Endothelial cell of umbilical vein (primary cell): Measurements from ENCODE around the gene GABRR2. TPM values are rescaled to one million over a fixed set of nuclear protein-coding genes. Genes with fewer than 3 reads are reported as not detected.

ENCODE experiments used
- BruUV-seq: library from RNA; stranded (reverse); fragments of 400-500 nt; replicated peaks from 2 replicates; lab custom pipeline; 2021; lab: Mats Ljungman, UMichigan
- CTCF ChIA-PET: fragments of 300-600, 350-600 bp; sonication (Branson Sonifier 250); formaldehyde crosslinking; loops from one replicate; lab custom pipeline; 2021; ENCODE audit warnings: antibody characterized with exemption, inconsistent platforms; lab: Charles Lee
- POLR2A ChIA-PET: fragments of 300-600, 350-600 bp; sonication (Branson Sonifier 250); formaldehyde crosslinking; loops from one replicate; lab custom pipeline; 2021; ENCODE audit warnings: antibody characterized with exemption, inconsistent platforms; lab: Charles Lee
- DNase-seq: peaks from one replicate; pipeline ENCODE4 v3.0.0-alpha.2; 2011; ENCODE audit warnings: low read depth, low spot score
- FAIRE-seq: peaks from 2 replicates; lab custom pipeline; 2011; peaks lifted over from hg19 to GRCh38; lab: Jason Lieb, UNC
- H2AFZ ChIP-seq: 2 replicates; pipeline ENCODE4 v1.6.0; 2012; ENCODE audit warnings: low read depth, low read length, control low read depth, inconsistent platforms
- H3K27ac ChIP-seq: 2 replicates; pipeline ENCODE4 v1.5.1; 2011; ENCODE audit warnings: low read depth, mild to moderate bottlenecking, control low read depth, low read length, moderate library complexity; ENCODE audit not compliant: insufficient read depth
- H3K27me3 ChIP-seq, 2 experiments: 2 replicates each; pipeline versions ENCODE4 v1.6.0 to v1.6.1; 2011; ENCODE audit warnings: low read length in 2 of 2, mixed read lengths in 1 of 2; ENCODE audit not compliant: control insufficient read depth in 2 of 2, insufficient read depth in 2 of 2
- H3K36me3 ChIP-seq, 2 experiments: 2 replicates in 1 of 2; 3 replicates in 1 of 2; pipeline ENCODE4 v1.5.1; 2011; ENCODE audit warnings: low read length in 2 of 2, mild to moderate bottlenecking in 1 of 2, moderate library complexity in 1 of 2; ENCODE audit not compliant: control insufficient read depth in 2 of 2, insufficient read depth in 2 of 2; ENCODE audit errors: extremely low read depth in 1 of 2
- H3K4me1 ChIP-seq: 3 replicates; pipeline ENCODE4 v1.5.1; 2011; ENCODE audit warnings: mild to moderate bottlenecking, low read length; ENCODE audit not compliant: control insufficient read depth, insufficient read depth; ENCODE audit errors: extremely low read depth
- H3K4me2 ChIP-seq: 2 replicates; pipeline ENCODE4 v1.6.1; 2011; ENCODE audit warnings: low read length, control low read depth, mixed read lengths; ENCODE audit not compliant: insufficient read depth
- H3K4me3 ChIP-seq, 3 experiments: fragments of 200-600 bp in 1 of 3; sonication (generic), shearing (Covaris generic) in 1 of 3; replicated peaks in 1 of 3; 2 replicates each; pipeline ENCODE4 v1.5.1; 2011 to 2016; ENCODE audit warnings: control low read depth in 3 of 3, low read length in 3 of 3, mild to moderate bottlenecking in 2 of 3, inconsistent platforms in 1 of 3, low read depth in 1 of 3, moderate library complexity in 1 of 3; ENCODE audit not compliant: insufficient read depth in 1 of 3
- H3K79me2 ChIP-seq: 2 replicates; pipeline ENCODE4 v1.6.0; 2012; ENCODE audit warnings: low read length, inconsistent platforms; ENCODE audit not compliant: control insufficient read depth, insufficient read depth
- H3K9ac ChIP-seq: replicated peaks from 2 replicates; pipeline ENCODE3; 2011; ENCODE audit warnings: low read length, control low read depth; ENCODE audit not compliant: insufficient read depth; ENCODE audit errors: extremely low read depth
- H3K9me1 ChIP-seq: replicated peaks from 3 replicates; pipeline ENCODE4 v1.6.0; 2011; ENCODE audit warnings: mild to moderate bottlenecking, low read length; ENCODE audit not compliant: control insufficient read depth, insufficient read depth; ENCODE audit errors: extremely low read depth
- H3K9me3 ChIP-seq: replicated peaks from 2 replicates; pipeline ENCODE4 v1.5.1; 2012; ENCODE audit warnings: low read length, inconsistent platforms; ENCODE audit not compliant: control insufficient read depth, insufficient read depth
- H4K20me1 ChIP-seq: replicated peaks from 2 replicates; pipeline ENCODE3; 2011; ENCODE audit warnings: mild to moderate bottlenecking, low read length; ENCODE audit not compliant: control insufficient read depth, insufficient read depth; ENCODE audit errors: extremely low read depth
- EZH2 ChIP-seq: IDR thresholded peaks from 2 replicates; pipeline ENCODE4 v1.6.1; 2012; ENCODE audit warnings: borderline replicate concordance, low read depth, mild to moderate bottlenecking, moderate library complexity, low read length, inconsistent platforms; ENCODE audit not compliant: severe bottlenecking
- GATA2 ChIP-seq: IDR thresholded peaks from 2 replicates; pipeline ENCODE4 v1.7.0; 2011; ENCODE audit warnings: low read depth, mild to moderate bottlenecking, moderate library complexity, mixed read lengths, low read length; ENCODE audit not compliant: insufficient read length, insufficient read depth
- JUN ChIP-seq: IDR thresholded peaks from 2 replicates; pipeline ENCODE4 v1.6.1; 2011; ENCODE audit warnings: borderline replicate concordance, low read depth; ENCODE audit not compliant: insufficient read length, insufficient read depth
- MAX ChIP-seq: IDR thresholded peaks from 2 replicates; pipeline ENCODE4 v1.6.1; 2011; ENCODE audit not compliant: insufficient read depth, insufficient read length
- MYC ChIP-seq: IDR thresholded peaks from one replicate; pipeline ENCODE4 v1.6.1; 2011; ENCODE audit warnings: mild to moderate bottlenecking, low read depth, low read length
- POLR2A ChIP-seq: IDR thresholded peaks from 2 replicates; pipeline ENCODE4 v1.6.1; 2012; ENCODE audit warnings: low read depth, mild to moderate bottlenecking, control low read depth, low read length
- POLR2AphosphoS5 ChIP-seq: IDR thresholded peaks from 2 replicates; pipeline ENCODE4 v1.6.1; 2012; ENCODE audit warnings: low read depth, mild to moderate bottlenecking, control low read depth, low read length, moderate library complexity; ENCODE audit not compliant: insufficient read depth
- dilution Hi-C: fragments of 300-500 bp; cut with MboI; formaldehyde crosslinking; loops from one replicate; pipeline ENCODE4 v1.15.0; 2019; ENCODE audit warnings: low sequenced_read_pairs; ENCODE audit not compliant: extremely low pct_ligation_motif_present
- intact Hi-C: fragments of 100-400 bp; cut with micrococcal nuclease; formaldehyde crosslinking; loops from one replicate; pipeline ENCODE4 v1.10.0; 2022
- polyA plus RNA-seq, 4 experiments: library from polyadenylated mRNA; depleted of rRNA in 3 of 4; stranded (reverse) in 3 of 4; unstranded in 1 of 4; fragments of >200 nt; gene quantifications; 2 replicates each; pipeline versions ENCODE4 v1.2.1 to v1.2.3, GENCODE V29; 2011 to 2012; ENCODE audit warnings: missing spikeins in 1 of 4
- total RNA-seq: library from RNA; stranded (reverse); gene quantifications from 2 replicates; pipeline ENCODE4 v1.2.3, GENCODE V29; 2021

The GABRR2 gene
- total and polyA plus RNA-seq, 2 donors (not counting 3 experiments of a cell fraction or from before 2014, with no cell fraction given), result 1.4 to 3.6 TPM

- no peak for DNase-seq
- dilution Hi-C loops, result no loop called here
- intact Hi-C loops, result no loop called here
- Histone ChIP-seq H3K4me3 (no peak overlapping the region), H3K27me3 (peaks cover 12 to 14% of the 10 kb centered on the region in 2 experiments), H2AFZ (no peak overlapping the region), H3K36me3 (no peaks in the 10 kb centered on the region), H3K9me1 (no peaks in the 10 kb centered on the region), H4K20me1 (no peaks in the 10 kb centered on the region), H3K4me2 (no peak overlapping the region), H3K4me1 (no peaks in the 10 kb centered on the region), H3K27ac (no peak overlapping the region), H3K9me3 (no peaks in the 10 kb centered on the region), H3K79me2 (no peaks in the 10 kb centered on the region), H3K9ac (no peak overlapping the region)
- ChIA-PET POLR2A (no interaction called here), CTCF (interaction anchor here (0.8 to 1.0 kb wide), 2 partner anchors 20 to 240 kb away, joined by 3 read pairs; no protein-coding TSS in a partner anchor)
- FAIRE-seq, result no peak
- no TSS peak for BruUV-seq
- TF ChIP-seq MAX (no peak), EZH2 (no peak), POLR2AphosphoS5 (no peak), JUN (no peak), POLR2A (no peak), MYC (no peak), GATA2 (no peak)
Observed at GRCh38 chr6:89221971-89222711, 93.0 kb downstream of the GABRR2 start.
